HG02884 (cell line): ENCODE measurements around the gene DSTYK.

Source experiments
- ATAC-seq: cut with Tn5 transposase; IDR thresholded peaks from one replicate; pipeline ENCODE4 v1.9.1; 2021; ENCODE audit warnings: mild to moderate bottlenecking, moderate library complexity; ENCODE audit not compliant: unreplicated experiment

The DSTYK gene

GRCh38 chr1:205211169-205211838 lies at the start of gene DSTYK:
Gene DSTYK, minus strand, starts transcription at chr1:205211702. Its CDS starts 167 bp downstream, at chr1:205211535.
- peak; percentile 77 for ATAC-seq

GRCh38 chr1:205259998-205260397 lies 48.5 kb upstream of the DSTYK start:
- ATAC-seq = no peak

- no peak for ATAC-seq
Observed at GRCh38 chr1:205259324-205259832, 47.9 kb upstream of the DSTYK start.

- ATAC-seq = no peak
Observed at GRCh38 chr1:205258719-205259118, 47.2 kb upstream of the DSTYK start.

- no peak for ATAC-seq
Observed at GRCh38 chr1:205258261-205258691, 46.8 kb upstream of the DSTYK start.

- ATAC-seq = no peak
Observed at GRCh38 chr1:205257735-205258134, 46.2 kb upstream of the DSTYK start.

- no peak for ATAC-seq
Observed at GRCh38 chr1:205256951-205257625, 45.6 kb upstream of the DSTYK start.

- no peak for ATAC-seq
Observed at GRCh38 chr1:205255941-205256780, 44.7 kb upstream of the DSTYK start.

GRCh38 chr1:205251576-205251975 lies 40.1 kb upstream of the DSTYK start:
- ATAC-seq = no peak

- ATAC-seq = no peak
Observed at GRCh38 chr1:205250699-205251098, 39.2 kb upstream of the DSTYK start.

- no peak for ATAC-seq
Observed at GRCh38 chr1:205249651-205250050, 38.1 kb upstream of the DSTYK start.

GRCh38 chr1:205248793-205249601 lies 37.5 kb upstream of the DSTYK start:
- ATAC-seq = no peak

- ATAC-seq = no peak
Observed at GRCh38 chr1:205247130-205247921, 35.8 kb upstream of the DSTYK start.

- ATAC-seq = no peak
Observed at GRCh38 chr1:205246351-205247119, 35.0 kb upstream of the DSTYK start.

GRCh38 chr1:205245096-205245495 lies 33.6 kb upstream of the DSTYK start:
- no peak for ATAC-seq

- ATAC-seq = no peak
Observed at GRCh38 chr1:205244384-205244783, 32.9 kb upstream of the DSTYK start.

- no peak for ATAC-seq
Observed at GRCh38 chr1:205243350-205244191, 32.1 kb upstream of the DSTYK start.

- no peak for ATAC-seq
Observed at GRCh38 chr1:205241366-205242030, 30.0 kb upstream of the DSTYK start.
